ENCODE results near the gene TAPT1.

TAPT1 gene

DNA sequence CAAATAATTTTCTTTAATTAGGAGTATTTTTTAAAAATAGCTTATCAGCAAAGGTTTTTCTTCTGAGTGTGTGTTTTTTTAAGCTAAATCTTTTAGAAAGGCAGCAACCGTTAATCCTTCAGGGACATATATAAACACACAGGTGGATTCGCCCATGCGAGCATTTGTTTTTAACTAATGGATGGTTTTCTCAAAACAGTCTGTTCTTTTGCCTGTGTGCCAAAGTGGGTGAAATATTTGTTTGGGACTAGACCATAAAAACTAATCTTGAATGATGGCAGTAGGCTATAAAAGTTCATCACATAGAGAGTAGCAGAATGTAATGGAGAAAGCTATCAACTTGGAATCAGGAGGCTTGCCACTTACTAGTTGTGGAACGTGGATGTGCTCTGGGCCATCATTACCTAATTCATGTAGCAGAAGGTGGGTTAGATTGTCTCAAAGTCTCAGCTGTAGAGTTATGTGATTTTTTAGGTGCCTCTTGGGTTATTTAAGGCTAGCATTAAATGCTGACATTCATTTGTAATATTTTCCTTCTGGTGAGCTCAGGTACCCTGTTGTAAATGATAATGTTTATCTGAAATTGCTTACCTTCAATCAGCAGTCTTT is 7.4 kb upstream of the TAPT1 start:
- TF ChIP-seq CEBPB (IDR thresholded peaks at IDR 0.05) (no peak), EGR1 (IDR thresholded peaks at IDR 0.05) (no peak), ZBTB7A (IDR thresholded peaks at IDR 0.05; ENCODE audit: low read depth) (no peak), TAF1 (IDR thresholded peaks at IDR 0.05; ENCODE audit: low read depth) (no peak), EP300 (IDR thresholded peaks at IDR 0.05; ENCODE audit: borderline replicate concordance) (no peak), NFIC (IDR thresholded peaks at IDR 0.05) (no peak), TEAD4 (IDR thresholded peaks at IDR 0.05) (no peak), YY1 (IDR thresholded peaks at IDR 0.05; ENCODE audit: low read depth) (no peak), RAD21 (IDR thresholded peaks at IDR 0.05; ENCODE audit: low read depth) (no peak), CREB1 (IDR thresholded peaks at IDR 0.05; ENCODE audit: low read depth) (no peak)
- TF ChIP-seq, protein P1, sequence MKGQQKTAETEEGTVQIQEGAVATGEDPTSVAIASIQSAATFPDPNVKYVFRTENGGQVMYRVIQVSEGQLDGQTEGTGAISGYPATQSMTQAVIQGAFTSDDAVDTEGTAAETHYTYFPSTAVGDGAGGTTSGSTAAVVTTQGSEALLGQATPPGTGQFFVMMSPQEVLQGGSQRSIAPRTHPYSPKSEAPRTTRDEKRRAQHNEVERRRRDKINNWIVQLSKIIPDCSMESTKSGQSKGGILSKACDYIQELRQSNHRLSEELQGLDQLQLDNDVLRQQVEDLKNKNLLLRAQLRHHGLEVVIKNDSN (IDR thresholded peaks at IDR 0.05), result no peak
- TF ChIP-seq, protein P2, sequence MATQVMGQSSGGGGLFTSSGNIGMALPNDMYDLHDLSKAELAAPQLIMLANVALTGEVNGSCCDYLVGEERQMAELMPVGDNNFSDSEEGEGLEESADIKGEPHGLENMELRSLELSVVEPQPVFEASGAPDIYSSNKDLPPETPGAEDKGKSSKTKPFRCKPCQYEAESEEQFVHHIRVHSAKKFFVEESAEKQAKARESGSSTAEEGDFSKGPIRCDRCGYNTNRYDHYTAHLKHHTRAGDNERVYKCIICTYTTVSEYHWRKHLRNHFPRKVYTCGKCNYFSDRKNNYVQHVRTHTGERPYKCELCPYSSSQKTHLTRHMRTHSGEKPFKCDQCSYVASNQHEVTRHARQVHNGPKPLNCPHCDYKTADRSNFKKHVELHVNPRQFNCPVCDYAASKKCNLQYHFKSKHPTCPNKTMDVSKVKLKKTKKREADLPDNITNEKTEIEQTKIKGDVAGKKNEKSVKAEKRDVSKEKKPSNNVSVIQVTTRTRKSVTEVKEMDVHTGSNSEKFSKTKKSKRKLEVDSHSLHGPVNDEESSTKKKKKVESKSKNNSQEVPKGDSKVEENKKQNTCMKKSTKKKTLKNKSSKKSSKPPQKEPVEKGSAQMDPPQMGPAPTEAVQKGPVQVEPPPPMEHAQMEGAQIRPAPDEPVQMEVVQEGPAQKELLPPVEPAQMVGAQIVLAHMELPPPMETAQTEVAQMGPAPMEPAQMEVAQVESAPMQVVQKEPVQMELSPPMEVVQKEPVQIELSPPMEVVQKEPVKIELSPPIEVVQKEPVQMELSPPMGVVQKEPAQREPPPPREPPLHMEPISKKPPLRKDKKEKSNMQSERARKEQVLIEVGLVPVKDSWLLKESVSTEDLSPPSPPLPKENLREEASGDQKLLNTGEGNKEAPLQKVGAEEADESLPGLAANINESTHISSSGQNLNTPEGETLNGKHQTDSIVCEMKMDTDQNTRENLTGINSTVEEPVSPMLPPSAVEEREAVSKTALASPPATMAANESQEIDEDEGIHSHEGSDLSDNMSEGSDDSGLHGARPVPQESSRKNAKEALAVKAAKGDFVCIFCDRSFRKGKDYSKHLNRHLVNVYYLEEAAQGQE (IDR thresholded peaks at IDR 0.05; ENCODE audit: low read depth), result no peak
- TF ChIP-seq, protein P3, sequence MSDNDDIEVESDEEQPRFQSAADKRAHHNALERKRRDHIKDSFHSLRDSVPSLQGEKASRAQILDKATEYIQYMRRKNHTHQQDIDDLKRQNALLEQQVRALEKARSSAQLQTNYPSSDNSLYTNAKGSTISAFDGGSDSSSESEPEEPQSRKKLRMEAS (IDR thresholded peaks at IDR 0.05), result no peak

DNA sequence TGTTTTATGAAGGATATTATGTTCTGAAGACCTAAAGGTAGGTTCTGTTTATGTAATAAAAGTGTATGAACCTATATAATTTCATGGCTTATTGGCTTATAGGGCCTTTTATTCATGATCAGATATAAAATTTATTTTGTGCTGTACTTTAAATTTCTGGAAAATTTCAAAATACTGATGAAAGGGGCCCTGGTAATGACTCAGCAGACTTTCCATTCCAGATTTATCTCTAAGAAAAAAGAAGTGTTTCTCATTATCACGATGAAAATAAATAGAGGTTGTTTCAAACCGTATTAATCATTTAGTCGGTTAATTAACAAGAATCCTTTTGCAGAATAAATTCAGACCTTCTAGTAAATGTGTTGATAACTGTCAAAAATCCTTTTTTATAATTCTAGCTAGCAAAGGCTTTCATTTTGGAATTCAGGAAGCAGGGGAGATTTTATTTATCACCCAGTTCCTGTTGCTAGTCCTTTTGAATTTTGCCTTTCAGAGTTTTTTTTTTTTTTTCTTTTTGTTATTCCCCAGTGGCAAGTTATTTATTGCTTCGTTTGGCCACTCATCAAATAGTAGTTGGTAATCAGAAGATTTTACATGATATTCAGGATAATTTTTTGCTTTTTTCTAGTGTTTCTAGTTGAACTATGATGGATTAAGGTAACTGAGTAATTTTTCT is 5.4 kb upstream of the TAPT1 start:
- no peak for TF ChIP-seq RAD21 (IDR thresholded peaks at IDR 0.05; ENCODE audit: low read depth)
- no peak for TF ChIP-seq ZBTB7A (IDR thresholded peaks at IDR 0.05; ENCODE audit: low read depth)
- TF ChIP-seq TEAD4 (IDR thresholded peaks at IDR 0.05), result no peak
- TF ChIP-seq EP300 (IDR thresholded peaks at IDR 0.05; ENCODE audit: borderline replicate concordance), result no peak
- TF ChIP-seq FOXM1 (IDR thresholded peaks at IDR 0.05; ENCODE audit: borderline replicate concordance, low read depth), result no peak
- no peak for TF ChIP-seq TCF12 (IDR thresholded peaks at IDR 0.05; ENCODE audit: low read depth)
- TF ChIP-seq YY1 (IDR thresholded peaks at IDR 0.05; ENCODE audit: low read depth), result no peak
- no peak for TF ChIP-seq CREB1 (IDR thresholded peaks at IDR 0.05; ENCODE audit: low read depth)
- no peak for TF ChIP-seq CEBPB (IDR thresholded peaks at IDR 0.05)
- TF ChIP-seq, protein P2 (IDR thresholded peaks at IDR 0.05; ENCODE audit: low read depth), result no peak
- TF ChIP-seq, protein P1 (IDR thresholded peaks at IDR 0.05), result no peak
- no peak for TF ChIP-seq TAF1 (IDR thresholded peaks at IDR 0.05; ENCODE audit: low read depth)
- no peak for TF ChIP-seq NFIC (IDR thresholded peaks at IDR 0.05)
- no peak for TF ChIP-seq EGR1 (IDR thresholded peaks at IDR 0.05)
- TF ChIP-seq, protein P3 (IDR thresholded peaks at IDR 0.05), result no peak

DNA sequence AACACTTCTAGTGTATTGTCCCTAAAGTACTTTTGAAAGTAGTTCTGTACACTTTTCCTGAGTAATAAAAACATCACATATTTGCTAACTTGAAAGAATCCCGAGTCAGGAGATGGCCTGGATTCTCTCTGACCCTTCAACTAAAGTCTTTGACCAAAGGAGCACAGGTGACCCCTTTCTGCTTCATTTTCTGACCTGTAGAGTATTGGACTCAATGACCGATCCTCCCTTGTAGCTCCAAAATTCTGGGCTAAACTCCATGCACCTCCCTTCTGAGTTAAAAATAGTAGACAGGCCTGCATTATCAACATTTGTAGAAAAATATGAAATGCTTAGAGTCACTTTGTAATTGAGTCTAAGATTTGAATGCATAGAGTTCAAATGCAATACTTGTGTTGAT is 4.0 kb upstream of the TAPT1 start:
- TF ChIP-seq, protein P3 (IDR thresholded peaks at IDR 0.05), result no peak
- TF ChIP-seq YY1 (IDR thresholded peaks at IDR 0.05; ENCODE audit: low read depth) (no peak), CEBPB (IDR thresholded peaks at IDR 0.05) (no peak), TCF12 (IDR thresholded peaks at IDR 0.05; ENCODE audit: low read depth) (no peak), CREB1 (IDR thresholded peaks at IDR 0.05; ENCODE audit: low read depth) (no peak), RAD21 (IDR thresholded peaks at IDR 0.05; ENCODE audit: low read depth) (no peak)

DNA sequence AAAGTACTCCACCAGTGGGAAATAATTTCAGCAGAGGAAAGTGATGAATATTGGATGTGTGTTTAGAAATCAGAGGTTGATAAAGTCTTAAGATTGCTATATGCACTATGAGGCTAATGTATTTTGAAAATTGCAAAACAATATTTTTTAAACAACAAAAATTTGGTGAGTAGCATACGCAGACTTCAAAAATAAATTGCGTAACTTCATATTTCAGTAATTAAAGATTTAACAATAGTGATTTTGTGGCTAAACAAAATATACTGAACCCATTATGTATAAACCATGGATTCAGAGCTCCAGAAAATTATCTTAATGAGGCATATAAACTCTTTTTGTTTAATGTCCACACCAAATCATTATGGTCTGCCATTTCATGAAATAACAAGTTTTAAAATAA is 3.3 kb upstream of the TAPT1 start:
- TF ChIP-seq TCF12 (IDR thresholded peaks at IDR 0.05; ENCODE audit: low read depth), result no peak
- no peak for TF ChIP-seq TEAD4 (IDR thresholded peaks at IDR 0.05)
- TF ChIP-seq NFIC (IDR thresholded peaks at IDR 0.05), result no peak
- TF ChIP-seq CREB1 (IDR thresholded peaks at IDR 0.05; ENCODE audit: low read depth), result no peak
- TF ChIP-seq CEBPB (IDR thresholded peaks at IDR 0.05), result no peak
- TF ChIP-seq, protein P3 (IDR thresholded peaks at IDR 0.05), result no peak
- TF ChIP-seq FOXM1 (IDR thresholded peaks at IDR 0.05; ENCODE audit: borderline replicate concordance, low read depth), result no peak
- TF ChIP-seq EGR1 (IDR thresholded peaks at IDR 0.05), result no peak
- TF ChIP-seq TAF1 (IDR thresholded peaks at IDR 0.05; ENCODE audit: low read depth), result no peak
- no peak for TF ChIP-seq ZBTB7A (IDR thresholded peaks at IDR 0.05; ENCODE audit: low read depth)
- TF ChIP-seq, protein P1 (IDR thresholded peaks at IDR 0.05), result no peak
- TF ChIP-seq RAD21 (IDR thresholded peaks at IDR 0.05; ENCODE audit: low read depth), result no peak
- no peak for TF ChIP-seq YY1 (IDR thresholded peaks at IDR 0.05; ENCODE audit: low read depth)
- no peak for TF ChIP-seq EP300 (IDR thresholded peaks at IDR 0.05; ENCODE audit: borderline replicate concordance)
- TF ChIP-seq, protein P2 (IDR thresholded peaks at IDR 0.05; ENCODE audit: low read depth), result no peak
